Activated T-helper 1 cell treated with anti-CD3 and anti-CD28 coated beads, Interleukin-12 subunit alpha, Interleukin-12 subunit beta, Interleukin-2, Interleukin-4 antibody, amounts not matched to agents 30 ng/mL and 10 ng/mL and 1 ng/mL, durations not matched to agents 14 hours and 24 hours and 36 hours (primary cell): ENCODE results near the gene ROCK2. TPM values are rescaled to one million over a fixed set of nuclear protein-coding genes. Genes with fewer than 3 reads are reported as not detected.

Experiments used
- DNase-seq: peaks from one replicate; pipeline ENCODE4 v3.0.0; 2021; ENCODE audit warnings: low spot score
- H3K27ac Mint-ChIP-seq: one replicate; pipeline ENCODE4 v1.8.0; 2021; ENCODE audit warnings: mild to moderate bottlenecking, mixed read lengths
- H3K27me3 Mint-ChIP-seq: one replicate; pipeline ENCODE4 v1.8.0; 2022; ENCODE audit warnings: mild to moderate bottlenecking, moderate library complexity, mixed read lengths; ENCODE audit not compliant: insufficient read depth
- H3K36me3 Mint-ChIP-seq: one replicate; pipeline ENCODE4 v1.8.0; 2021; ENCODE audit warnings: low read depth, mixed read lengths
- H3K4me1 Mint-ChIP-seq: one replicate; pipeline ENCODE4 v1.8.0; 2021; ENCODE audit warnings: low read depth, mixed read lengths
- H3K4me3 Mint-ChIP-seq: one replicate; pipeline ENCODE4 v1.8.0; 2021; ENCODE audit warnings: mild to moderate bottlenecking, moderate library complexity, mixed read lengths
- H3K9me3 Mint-ChIP-seq: one replicate; pipeline ENCODE4 v1.8.0; 2021; ENCODE audit warnings: mixed read lengths
- intact Hi-C: fragments of 100-400 bp; cut with micrococcal nuclease; formaldehyde crosslinking; loops from one replicate; pipeline ENCODE4 v1.15.1; 2024
- total RNA-seq: library from RNA; stranded (reverse); gene quantifications from 2 replicates; pipeline ENCODE4 v1.2.3, GENCODE V29; 2022

ROCK2 gene
- total RNA-seq, 1 donor from 2014 or later, result 20.5 TPM

DNA sequence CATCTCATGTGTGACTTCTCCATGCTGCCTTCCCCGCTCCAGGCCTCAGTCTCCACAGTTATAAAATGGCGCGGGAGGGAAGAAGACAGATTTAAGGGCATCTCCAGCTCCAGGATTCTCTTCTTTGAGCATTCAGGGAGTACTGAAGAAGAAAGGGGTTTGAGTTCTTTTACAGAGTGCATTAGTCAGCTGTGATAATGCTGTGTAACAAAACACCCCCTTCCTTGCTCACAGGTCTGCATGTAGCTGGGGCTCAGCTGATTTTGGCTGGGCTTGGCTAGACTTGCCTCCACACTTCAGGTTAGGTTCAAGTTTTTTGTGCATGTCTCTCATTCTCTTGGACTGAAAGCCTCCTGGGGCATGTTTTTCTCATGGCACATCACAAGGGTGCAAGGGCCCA, 197.2 kb downstream of the ROCK2 start:
- no peaks in the 10 kb centered on the region for H3K9me3 Mint-ChIP-seq

DNA sequence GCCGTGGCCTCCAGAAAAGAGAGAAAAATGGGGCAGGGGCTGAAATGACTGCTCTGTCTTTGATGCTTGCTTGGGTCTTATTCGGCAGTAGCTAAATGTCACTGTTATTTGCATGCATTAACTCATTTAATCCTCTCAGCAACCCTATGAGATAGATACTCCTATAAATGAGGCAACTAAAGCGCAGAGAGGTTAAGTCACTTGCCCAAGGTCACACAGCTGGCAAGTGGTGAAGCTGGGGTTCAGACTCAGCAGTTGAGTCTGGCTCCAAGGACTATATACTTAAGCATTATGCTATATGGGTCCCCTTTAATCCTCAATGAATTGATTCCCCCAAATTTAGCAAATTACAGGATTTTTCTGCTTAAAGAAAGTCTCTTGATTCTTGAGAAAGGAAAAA, 198.4 kb downstream of the ROCK2 start:
- Mint-ChIP-seq H3K4me3 (no peak overlapping the region), H3K9me3 (no peaks in the 10 kb centered on the region), H3K27ac (no peak overlapping the region), H3K27me3 (peaks cover 14% of the 10 kb centered on the region), H3K4me1 (no peaks in the 10 kb centered on the region), H3K36me3 (no peaks in the 10 kb centered on the region)
- intact Hi-C loops, result no loop called here
- no peak for DNase-seq

More for the DNA sequence above, 197.2 kb downstream of the ROCK2 start:
- Mint-ChIP-seq H3K27ac (no peak overlapping the region), H3K4me3 (no peak overlapping the region), H3K27me3 (peaks cover 20% of the 10 kb centered on the region), H3K4me1 (no peaks in the 10 kb centered on the region), H3K36me3 (no peaks in the 10 kb centered on the region)
- intact Hi-C loops, result no loop called here
- no peak for DNase-seq

DNA sequence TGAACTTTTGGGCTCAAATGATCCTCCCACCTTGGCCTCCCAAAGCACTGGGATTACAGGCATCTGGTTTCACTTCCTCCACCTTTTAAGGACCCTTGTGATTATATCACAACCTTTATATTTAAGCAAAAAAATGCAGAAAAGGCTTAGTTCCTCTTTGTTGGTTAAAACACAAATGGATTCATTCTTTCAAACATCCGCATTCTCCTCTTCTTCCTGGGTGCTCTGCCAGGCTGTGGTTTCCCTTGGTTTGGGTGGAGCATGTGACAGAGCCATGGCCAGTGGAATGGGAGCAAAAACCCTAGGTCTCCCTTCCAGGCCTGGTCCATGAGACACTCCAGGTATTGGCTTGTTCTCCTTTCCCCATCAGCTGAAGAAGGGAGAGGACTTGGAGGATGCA, 199.1 kb downstream of the ROCK2 start:
- H3K9me3 Mint-ChIP-seq, result no peaks in the 10 kb centered on the region
- H3K27ac Mint-ChIP-seq, result no peak overlapping the region
- intact Hi-C loops, result no loop called here
- H3K4me3 Mint-ChIP-seq, result no peak overlapping the region
- H3K36me3 Mint-ChIP-seq, result no peaks in the 10 kb centered on the region
- no peak for DNase-seq
- H3K27me3 Mint-ChIP-seq, result peaks cover 17% of the 10 kb centered on the region
- H3K4me1 Mint-ChIP-seq, result no peaks in the 10 kb centered on the region

DNA sequence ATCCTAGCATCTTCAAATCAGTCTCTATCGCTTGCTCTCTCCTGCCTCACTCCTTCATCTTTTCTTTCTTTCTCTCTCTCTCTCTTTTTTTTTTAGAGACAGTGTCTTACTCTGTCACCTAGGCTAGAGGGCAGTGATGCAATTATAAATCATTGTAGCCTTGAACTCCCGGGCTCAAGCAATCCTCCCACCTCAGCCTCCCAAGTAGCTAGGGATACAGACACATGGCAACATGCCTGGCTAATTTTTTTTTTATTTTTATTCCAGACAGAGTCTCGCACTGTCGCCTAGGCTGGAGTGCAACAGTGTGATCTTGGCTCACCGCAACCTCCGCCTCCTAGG, 199.7 kb downstream of the ROCK2 start:
- Mint-ChIP-seq H3K27me3 (peaks cover 18% of the 10 kb centered on the region), H3K9me3 (no peaks in the 10 kb centered on the region), H3K27ac (no peak overlapping the region), H3K4me1 (no peaks in the 10 kb centered on the region), H3K4me3 (no peak overlapping the region), H3K36me3 (no peaks in the 10 kb centered on the region)
- no peak for DNase-seq
- intact Hi-C loops, result no loop called here

DNA sequence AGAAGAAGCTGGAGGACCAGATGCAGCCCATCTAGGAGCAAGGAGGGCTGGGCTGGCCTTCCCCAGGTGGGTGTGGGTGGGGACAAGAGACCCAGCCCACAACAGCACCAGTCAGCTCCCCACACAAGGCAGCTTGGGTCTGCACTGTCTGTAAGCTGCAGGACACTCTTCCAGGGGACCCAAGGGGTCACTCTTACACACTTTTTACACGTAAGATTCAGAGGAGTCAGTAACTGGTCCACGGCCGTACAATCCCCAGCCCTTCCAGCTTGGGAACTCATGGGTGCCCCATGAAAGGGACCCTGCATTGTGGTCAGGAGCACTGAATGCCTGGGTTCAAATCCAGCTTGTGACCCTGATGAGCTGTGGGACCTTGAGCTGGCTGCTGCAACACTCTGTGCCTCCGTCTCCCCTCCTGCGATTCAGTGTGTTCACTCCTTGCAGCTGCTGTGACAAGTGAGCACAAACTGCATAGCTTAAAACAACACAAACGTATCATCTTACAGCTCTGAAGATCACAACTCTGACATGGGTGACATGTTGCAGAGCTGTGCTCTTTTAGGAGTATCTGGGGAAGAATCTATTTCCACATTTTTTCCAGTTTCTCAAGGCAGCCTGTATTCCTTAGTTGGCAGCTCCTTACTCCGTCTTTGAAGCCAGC, 200.2 kb downstream of the ROCK2 start:
- no peaks in the 10 kb centered on the region for H3K36me3 Mint-ChIP-seq
- no peak overlapping the region for H3K27ac Mint-ChIP-seq
- intact Hi-C loops, result no loop called here
- DNase-seq, result no peak
- H3K4me3 Mint-ChIP-seq, result no peak overlapping the region
- peaks cover 21% of the 10 kb centered on the region for H3K27me3 Mint-ChIP-seq
- no peaks in the 10 kb centered on the region for H3K4me1 Mint-ChIP-seq
- H3K9me3 Mint-ChIP-seq, result no peaks in the 10 kb centered on the region

DNA sequence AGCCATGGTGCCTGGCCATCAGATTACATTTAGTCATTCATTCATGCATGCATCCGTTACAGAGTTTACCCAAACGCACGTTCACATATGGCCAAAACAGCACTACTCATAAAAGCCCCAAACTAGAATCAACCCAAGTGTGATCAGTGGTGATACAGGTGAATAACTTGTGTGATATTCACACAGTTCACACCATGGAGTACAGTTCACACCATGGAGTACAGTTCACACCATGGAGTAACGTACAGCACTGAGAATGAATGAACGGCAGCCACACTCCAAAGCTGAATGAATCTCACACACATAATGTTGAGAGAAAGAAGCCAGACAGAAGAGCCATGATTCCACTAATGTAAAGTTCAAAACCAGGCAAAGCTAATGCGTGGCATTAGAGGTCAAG, 201.4 kb downstream of the ROCK2 start:
- H3K4me3 Mint-ChIP-seq, result no peak overlapping the region
- H3K4me1 Mint-ChIP-seq, result no peaks in the 10 kb centered on the region
- intact Hi-C loops, result no loop called here
- no peak for DNase-seq
- no peak overlapping the region for H3K27ac Mint-ChIP-seq
- no peaks in the 10 kb centered on the region for H3K9me3 Mint-ChIP-seq
- peaks cover 17% of the 10 kb centered on the region for H3K27me3 Mint-ChIP-seq
- no peaks in the 10 kb centered on the region for H3K36me3 Mint-ChIP-seq

DNA sequence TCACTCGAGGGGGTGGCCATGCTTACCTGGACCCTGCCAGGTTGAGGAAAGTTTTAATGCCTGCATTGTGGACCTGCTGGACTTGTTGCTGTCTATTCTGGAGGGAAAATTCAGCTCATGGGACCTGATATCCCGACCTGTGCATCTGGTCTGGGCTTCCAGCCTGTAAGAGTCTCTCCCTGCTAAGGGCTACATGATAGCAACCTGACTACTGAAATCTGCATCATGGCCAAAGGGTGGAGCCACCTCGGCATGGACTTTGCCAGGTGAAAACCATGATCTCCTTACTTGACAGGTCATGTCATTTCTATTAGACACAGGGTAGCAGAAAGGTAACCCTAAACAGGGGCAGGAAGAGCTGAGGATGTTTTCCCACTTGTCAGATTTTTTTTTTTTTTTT, 202.1 kb downstream of the ROCK2 start:
- intact Hi-C loops, result no loop called here
- H3K4me1 Mint-ChIP-seq, result no peaks in the 10 kb centered on the region

DNA sequence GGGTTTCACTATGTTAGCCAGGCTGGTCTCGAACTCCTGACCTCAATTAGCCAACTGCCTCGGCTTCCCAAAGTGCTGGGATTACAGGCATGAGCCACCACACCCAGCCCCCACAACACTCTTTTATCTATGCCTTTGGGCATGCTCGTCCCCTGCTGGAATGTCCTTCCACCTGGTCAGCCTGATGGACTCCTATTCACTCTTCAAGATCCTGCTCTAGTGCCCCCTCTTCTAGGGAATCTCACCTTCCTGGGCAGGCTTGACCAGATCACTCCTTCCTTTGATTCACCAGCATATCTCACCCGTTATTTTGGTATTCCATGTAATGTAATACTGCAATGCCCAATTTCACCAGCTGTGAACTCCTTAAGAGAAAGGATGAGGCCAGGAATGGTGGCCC, 203.1 kb downstream of the ROCK2 start:
- H3K27ac Mint-ChIP-seq, result no peak overlapping the region

More for the DNA sequence above, 202.1 kb downstream of the ROCK2 start:
- Mint-ChIP-seq H3K36me3 (no peaks in the 10 kb centered on the region), H3K4me3 (no peak overlapping the region), H3K27me3 (peaks cover 17% of the 10 kb centered on the region), H3K9me3 (no peaks in the 10 kb centered on the region), H3K27ac (no peak overlapping the region)
- DNase-seq, result no peak

DNA sequence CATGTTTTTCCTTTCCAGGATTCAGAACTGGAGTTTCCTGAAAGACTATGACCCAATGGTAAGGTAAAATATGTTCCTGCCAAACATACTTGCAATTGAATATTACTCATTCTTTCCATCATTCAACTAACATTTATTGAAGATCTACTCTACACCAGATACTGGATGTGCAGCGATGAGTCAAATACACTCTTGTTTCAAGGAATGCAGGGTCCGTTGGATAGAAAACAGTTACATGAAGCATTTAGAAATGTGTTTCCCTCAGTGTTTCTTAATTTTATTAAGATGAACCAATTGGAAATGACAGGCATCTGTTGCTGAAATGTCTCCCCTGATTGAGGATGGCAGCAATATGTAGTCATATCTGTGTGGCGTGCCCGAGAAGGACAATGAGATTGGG, 203.9 kb downstream of the ROCK2 start:
- Mint-ChIP-seq H3K9me3 (no peaks in the 10 kb centered on the region), H3K36me3 (no peaks in the 10 kb centered on the region), H3K27me3 (peaks cover 23% of the 10 kb centered on the region), H3K4me3 (no peak overlapping the region), H3K4me1 (no peaks in the 10 kb centered on the region), H3K27ac (no peak overlapping the region)
- DNase-seq, result no peak
- intact Hi-C loops, result no loop called here

More for the DNA sequence above, 203.1 kb downstream of the ROCK2 start:
- H3K4me3 Mint-ChIP-seq, result no peak overlapping the region
- no peaks in the 10 kb centered on the region for H3K36me3 Mint-ChIP-seq
- peaks cover 21% of the 10 kb centered on the region for H3K27me3 Mint-ChIP-seq
- no peaks in the 10 kb centered on the region for H3K4me1 Mint-ChIP-seq
- no peaks in the 10 kb centered on the region for H3K9me3 Mint-ChIP-seq
- no peak for DNase-seq
- intact Hi-C loops, result no loop called here

DNA sequence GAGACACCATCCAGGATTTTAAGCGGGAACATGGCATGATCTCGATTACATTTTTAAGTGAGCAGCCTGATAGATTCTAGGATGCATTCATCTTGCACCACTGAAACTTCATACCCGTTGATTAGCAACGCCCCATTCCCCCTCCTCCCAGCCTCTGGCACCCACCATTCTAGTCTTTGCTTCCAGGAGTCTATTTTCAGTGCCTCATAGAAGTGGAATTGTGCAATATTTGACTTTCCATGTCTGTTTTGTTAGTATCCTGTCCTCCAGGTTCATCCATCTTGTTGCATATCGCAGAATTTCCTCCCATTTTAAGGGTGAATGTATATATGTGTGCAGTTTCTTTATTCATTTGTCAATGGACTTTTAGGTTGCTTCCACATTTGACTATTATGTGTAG, 210.1 kb downstream of the ROCK2 start:
- DNase-seq, result no peak
- no peaks in the 10 kb centered on the region for H3K9me3 Mint-ChIP-seq
- H3K27me3 Mint-ChIP-seq, result peaks cover 15% of the 10 kb centered on the region
- intact Hi-C loops, result loop anchor here (5.0 kb wide), 3 partner anchors 322 to 643 kb away; partner anchors contain the start of gene PDIA6
- no peak overlapping the region for H3K4me3 Mint-ChIP-seq
- no peaks in the 10 kb centered on the region for H3K36me3 Mint-ChIP-seq
- no peak overlapping the region for H3K27ac Mint-ChIP-seq
- peaks cover 8% of the 10 kb centered on the region for H3K4me1 Mint-ChIP-seq

DNA sequence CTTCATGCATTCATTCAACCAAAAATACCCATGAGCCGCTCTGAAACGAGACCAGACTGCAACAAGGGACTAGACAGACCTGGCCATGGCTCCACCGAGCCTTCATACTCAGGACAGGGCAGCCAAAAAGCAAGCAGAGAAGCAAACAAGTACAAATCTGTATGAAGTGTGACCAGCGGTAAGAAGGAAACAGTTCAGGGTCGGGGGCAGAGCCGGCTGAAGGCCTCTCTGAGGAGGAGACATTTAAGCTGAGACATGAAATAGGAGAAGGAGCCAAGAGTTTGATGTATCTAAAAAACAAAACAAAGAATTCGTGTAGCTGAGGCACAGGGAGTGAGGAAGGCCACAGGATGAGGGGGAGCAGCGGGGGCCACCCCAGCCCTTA, 210.5 kb downstream of the ROCK2 start:
- H3K4me1 Mint-ChIP-seq, result peaks cover 8% of the 10 kb centered on the region

DNA sequence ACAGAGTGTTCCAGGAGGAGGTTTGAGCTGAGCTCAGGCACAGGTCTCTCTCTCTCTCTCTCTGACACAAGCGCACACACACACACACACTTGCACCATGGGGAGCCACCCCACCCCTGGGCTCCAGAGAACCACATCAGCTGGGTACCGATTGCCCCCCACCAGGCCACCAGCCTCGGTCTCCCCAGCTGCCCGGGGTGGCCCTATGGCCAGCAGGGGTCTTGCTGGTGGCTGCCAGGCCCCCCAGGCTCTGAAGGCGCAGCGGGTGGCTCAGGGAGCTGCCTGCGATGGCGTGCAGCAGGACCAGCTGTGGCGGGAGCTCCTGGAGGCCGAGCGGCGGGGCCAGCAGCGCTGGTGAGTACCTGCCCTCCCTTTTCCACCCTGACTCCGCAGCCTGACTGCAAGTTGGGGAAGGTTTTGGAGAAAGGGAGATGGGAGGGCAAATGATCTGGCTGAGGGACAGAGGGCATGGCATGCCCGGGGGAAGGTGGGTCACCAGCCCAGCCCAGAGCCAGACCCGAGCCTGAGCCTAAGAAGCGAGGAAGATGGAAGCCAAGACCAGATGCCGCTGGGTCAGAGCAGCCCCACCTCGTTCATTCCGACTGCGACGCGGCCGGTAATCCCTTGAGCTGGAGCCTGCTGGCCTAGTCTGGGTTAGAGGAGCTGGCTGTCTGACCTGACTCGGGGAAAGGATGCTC, 211.0 kb downstream of the ROCK2 start:
- Mint-ChIP-seq H3K36me3 (no peaks in the 10 kb centered on the region), H3K27me3 (peaks cover 14% of the 10 kb centered on the region), H3K27ac (no peak overlapping the region), H3K4me3 (peak overlapping the region; percentile 85), H3K4me1 (peaks cover 11% of the 10 kb centered on the region), H3K9me3 (no peaks in the 10 kb centered on the region)
- intact Hi-C loops, result loop anchor here (2.0 to 5.0 kb wide), 4 partner anchors 69 to 644 kb away; partner anchors contain the start of gene PDIA6
- no peak for DNase-seq

More for the DNA sequence above, 210.5 kb downstream of the ROCK2 start:
- H3K4me3 Mint-ChIP-seq, result no peak overlapping the region
- no peak for DNase-seq
- H3K27ac Mint-ChIP-seq, result no peak overlapping the region
- intact Hi-C loops, result loop anchor here (2.0 to 5.0 kb wide), 4 partner anchors 69 to 643 kb away; partner anchors contain the start of gene PDIA6
- H3K9me3 Mint-ChIP-seq, result no peaks in the 10 kb centered on the region
- no peaks in the 10 kb centered on the region for H3K36me3 Mint-ChIP-seq
- H3K27me3 Mint-ChIP-seq, result peaks cover 14% of the 10 kb centered on the region

DNA sequence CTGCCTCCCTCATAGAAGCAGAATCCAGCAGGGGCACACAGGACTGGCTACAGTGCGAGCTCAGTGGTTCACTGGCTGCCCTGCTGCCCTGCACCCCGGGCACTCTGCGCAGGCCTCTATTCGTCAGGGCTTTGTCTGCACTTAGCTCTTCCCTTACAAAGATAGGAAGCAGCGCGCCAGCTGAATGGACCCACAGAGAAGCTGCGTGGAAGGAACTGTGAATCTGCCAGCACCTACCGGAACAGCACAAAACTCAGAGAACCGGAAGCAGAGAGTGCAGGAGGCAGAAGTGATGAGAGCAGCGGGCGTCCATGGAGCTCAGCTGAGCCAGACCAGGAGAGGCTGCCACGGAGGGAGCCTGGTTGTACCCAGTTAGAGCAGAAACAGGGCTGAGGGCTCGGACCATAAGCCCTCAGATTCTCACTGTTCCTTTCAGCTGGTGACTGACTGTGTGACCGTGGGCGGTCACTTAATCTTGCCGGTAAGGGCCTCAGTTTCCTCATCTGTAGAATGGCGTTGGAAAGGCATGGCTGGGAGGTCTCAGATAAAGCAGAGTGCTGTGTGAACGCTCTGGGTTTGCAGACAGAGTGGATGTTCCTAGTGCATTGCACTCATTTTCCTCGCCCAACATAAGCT, 212.3 kb downstream of the ROCK2 start:
- Mint-ChIP-seq H3K9me3 (no peaks in the 10 kb centered on the region), H3K27ac (peak overlapping the region; percentile 42), H3K27me3 (peaks cover 14% of the 10 kb centered on the region), H3K4me1 (peaks cover 13% of the 10 kb centered on the region), H3K36me3 (no peaks in the 10 kb centered on the region), H3K4me3 (peak overlapping the region; percentile 85)
- intact Hi-C loops, result loop anchor here (1.0 to 5.0 kb wide), 10 partner anchors 23 to 645 kb away; partner anchors contain the start of genes E2F6, PDIA6 and SLC66A3
- DNase-seq, result no peak
